PFSK-1 (cell line): ENCODE measurements around the gene TOGARAM1.

Experiments
- FOXP2 ChIP-seq: optimal IDR thresholded peaks from 2 replicates; pipeline ENCODE3; 2011; ENCODE audit warnings: borderline replicate concordance, control low read depth, inconsistent platforms; ENCODE audit not compliant: insufficient read depth; ENCODE audit errors: extremely low read length, extremely low read depth
- POLR2AphosphoS5 ChIP-seq: IDR thresholded peaks from 2 replicates; pipeline ENCODE4 v1.6.1; 2012; ENCODE audit warnings: low read depth, mild to moderate bottlenecking, control low read depth, low read length, moderate library complexity
- REST ChIP-seq, 2 experiments: IDR thresholded peaks; 2 replicates each; pipeline versions ENCODE4 v1.6.1 to v1.8.0; 2011 to 2012; ENCODE audit warnings: low read depth in 2 of 2, low read length in 2 of 2, control low read depth in 1 of 2, inconsistent platforms in 1 of 2, mild to moderate bottlenecking in 1 of 2, moderate library complexity in 1 of 2; ENCODE audit not compliant: insufficient read depth in 1 of 2

- TF ChIP-seq POLR2AphosphoS5 (no peak), REST (IDR thresholded peaks at IDR 0.05; ENCODE audit: insufficient read depth in 1 of 2, low read depth in 2 of 2, low read length in 2 of 2) (no peak), FOXP2 (no peak)
Observed at GRCh38 chr14:44928793-44929192, 33.2 kb upstream of the TOGARAM1 start.
